Measurements from ENCODE around the gene TCEAL1.

GRCh38 chrX:103610282-103610681 lies 18.5 kb upstream of the TCEAL1 start:
- TF ChIP-seq CTCF (conservative IDR thresholded peaks at IDR 0.05): no peak
- no peak for TF ChIP-seq ZFX (IDR thresholded peaks at IDR 0.05)

Data from C4-2B (cell line).